HepG2 (cell line): ENCODE measurements around the gene SNX6. TPM values are rescaled to one million over a fixed set of nuclear protein-coding genes. Genes with fewer than 3 reads are reported as not detected.
A peak's percentile ranks its signal among the peaks of the same experiment; 100 is the strongest.

Source experiments
- HCFC1 ChIP-seq: fragments of 150-350 bp; IDR thresholded peaks from 2 replicates; pipeline ENCODE4 v1.6.1; 2014; ENCODE audit warnings: low read depth, low read length
- HNF4A ChIP-seq: sonication (generic); formaldehyde crosslinking; IDR thresholded peaks from 2 replicates; pipeline ENCODE4 v1.4.0; 2020; ENCODE audit warnings: missing genetic modification reagents
- KLF16 ChIP-seq, 2 experiments: sonication (generic) in 1 of 2; formaldehyde crosslinking in 1 of 2; IDR thresholded peaks; 2 replicates each; pipeline versions ENCODE4 v1.6.1 to v1.8.0; 2016 to 2023; ENCODE audit warnings: missing genetic modification reagents in 2 of 2, missing compliant biosample characterization in 1 of 2
- RARA ChIP-seq: IDR thresholded peaks from 2 replicates; pipeline ENCODE4 v1.6.1; 2016; ENCODE audit warnings: missing genetic modification reagents, missing compliant biosample characterization
- SMYD3 ChIP-seq: sonication (generic); formaldehyde crosslinking; IDR thresholded peaks from 2 replicates; pipeline ENCODE4 v1.8.1; 2023; ENCODE audit warnings: mild to moderate bottlenecking, missing genetic modification reagents
- TARDBP ChIP-seq: sonication (generic); formaldehyde crosslinking; IDR thresholded peaks from 2 replicates; pipeline ENCODE4 v1.8.0; 2022; ENCODE audit warnings: mild to moderate bottlenecking, missing genetic modification reagents
- ZNF225 ChIP-seq: sonication (generic); formaldehyde crosslinking; IDR thresholded peaks from 2 replicates; pipeline ENCODE4 v1.4.0; 2020; ENCODE audit warnings: mild to moderate bottlenecking, missing genetic modification reagents
- ZNF354B ChIP-seq: sonication (generic); formaldehyde crosslinking; IDR thresholded peaks from 2 replicates; pipeline ENCODE4 v1.8.0; 2022; ENCODE audit warnings: mild to moderate bottlenecking, missing genetic modification reagents
- ZNF431 ChIP-seq: sonication (generic); formaldehyde crosslinking; IDR thresholded peaks from 2 replicates; pipeline ENCODE4 v1.9.0; 2022; ENCODE audit warnings: missing genetic modification reagents, low read depth, mild to moderate bottlenecking, borderline replicate concordance
- ZNF563 ChIP-seq: sonication (generic); formaldehyde crosslinking; IDR thresholded peaks from 2 replicates; pipeline ENCODE4 v1.8.0; 2022; ENCODE audit warnings: mild to moderate bottlenecking, moderate library complexity, missing genetic modification reagents
- ZNF589 ChIP-seq: sonication (generic); formaldehyde crosslinking; conservative IDR thresholded peaks from 2 replicates; pipeline ENCODE4 v1.8.0; 2022; ENCODE audit warnings: mild to moderate bottlenecking, moderate library complexity, missing genetic modification reagents
- ZNF605 ChIP-seq: sonication (generic); formaldehyde crosslinking; IDR thresholded peaks from 2 replicates; pipeline ENCODE4 v1.8.0; 2022; ENCODE audit warnings: mild to moderate bottlenecking, missing genetic modification reagents
- polyA plus RNA-seq, 8 experiments: library from polyadenylated mRNA; depleted of rRNA in 3 of 8; stranded (reverse) in 7 of 8; unstranded in 1 of 8; fragments of >200 nt; fragmentation: Illumina TruSeq in 4 of 8; extraction: Trizol in 4 of 8; gene quantifications; 2 replicates each; pipeline versions ENCODE4 v1.2.1 to v1.2.3, GENCODE V29; 2011 to 2016; ENCODE audit warnings: low read depth in 4 of 8, missing spikeins in 1 of 8, mixed read lengths in 1 of 8; ENCODE audit not compliant: insufficient read depth in 1 of 8
- total RNA-seq, 5 experiments: library from RNA; depleted of rRNA; stranded (reverse); fragments of >200 nt; fragmentation: Illumina TruSeq; extraction: Trizol; gene quantifications; 2 replicates each; pipeline ENCODE4 v1.2.3, GENCODE V29; 2016; ENCODE audit warnings: low read depth in 1 of 5
- TF ChIP-seq, protein P1 (sequence below): sonication (generic); formaldehyde crosslinking; IDR thresholded peaks from 2 replicates; pipeline ENCODE4 v1.4.0; 2020; ENCODE audit warnings: mild to moderate bottlenecking, missing genetic modification reagents

SNX6 gene
- total and polyA plus RNA-seq, 2 of the 13 experiments (the other 11 are each of a cell fraction or from before 2014, with no cell fraction given): 92.3 to 169 TPM

DNA sequence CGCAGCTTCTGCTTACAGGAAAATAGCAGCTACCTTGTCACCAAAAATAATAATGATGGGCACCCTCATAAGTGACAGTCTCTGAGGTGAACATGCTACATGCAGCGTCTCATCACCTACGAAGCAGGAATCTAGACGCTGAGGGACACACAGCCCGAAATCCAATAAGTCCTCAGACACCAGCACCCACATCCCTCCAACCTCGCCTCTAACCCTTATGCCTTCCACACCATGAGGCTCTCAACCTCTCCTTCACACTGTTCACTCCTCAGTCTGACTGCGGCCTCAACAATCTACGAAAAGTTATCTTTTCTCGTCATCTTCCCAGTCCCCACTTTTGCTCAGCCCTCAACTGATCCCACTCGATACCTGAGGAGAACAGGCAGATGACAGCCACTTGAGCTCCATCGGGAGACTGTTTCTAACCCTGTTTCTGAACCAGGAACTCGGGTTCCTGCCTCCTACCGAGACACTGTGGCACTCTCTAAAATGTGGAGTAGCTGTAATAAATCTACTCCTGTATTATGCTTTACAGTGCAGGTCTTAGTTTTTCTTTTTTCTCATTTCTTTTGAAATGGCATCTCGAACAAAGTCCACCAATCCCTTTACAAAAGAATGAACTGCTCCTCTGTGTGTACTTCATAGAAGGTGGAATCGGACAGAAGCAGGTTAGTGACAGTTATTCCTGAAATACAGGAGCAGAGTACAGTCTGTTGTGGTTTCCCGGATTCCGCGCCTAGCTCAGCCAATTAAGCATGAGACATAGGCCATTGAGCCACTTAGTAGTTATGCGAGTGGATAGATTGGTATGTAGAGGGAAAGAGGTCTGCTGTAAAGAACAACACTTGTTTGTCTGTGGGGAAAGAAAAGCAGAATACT, 89.5 kb downstream of the SNX6 start (continued):
- TF ChIP-seq ZNF563 (CRISPR knock-in tag) (peak; percentile 45; the same call in 1 of the 2 replicates), ZNF589 (CRISPR knock-in tag) (peak; percentile 85; the same call in 1 of the 2 replicates), RARA (CRISPR knock-in tag) (peak; percentile 29; the same call in 1 of the 2 replicates), SMYD3 (peak; percentile 45), ZNF354B (CRISPR knock-in tag) (peak; percentile 93), HNF4A (CRISPR knock-in tag) (peak; percentile 52), ZNF431 (0 out of 2 replicates have a peak, but pooled peaks have one; percentile 29), ZNF225 (CRISPR knock-in tag) (0 out of 2 replicates have a peak, but pooled peaks have one; percentile 24), TARDBP (CRISPR knock-in tag) (peak; percentile 64), ZNF605 (CRISPR knock-in tag) (0 out of 2 replicates have a peak, but pooled peaks have one; percentile 37), HCFC1 (peak; percentile 17; the same call in 1 of the 2 replicates), KLF16 (CRISPR knock-in tag; IDR thresholded peaks at IDR 0.05) (peak in 1 of 2 experiments; percentile 59; a peak in 1 of 4 replicates)
- TF ChIP-seq, protein P1, sequence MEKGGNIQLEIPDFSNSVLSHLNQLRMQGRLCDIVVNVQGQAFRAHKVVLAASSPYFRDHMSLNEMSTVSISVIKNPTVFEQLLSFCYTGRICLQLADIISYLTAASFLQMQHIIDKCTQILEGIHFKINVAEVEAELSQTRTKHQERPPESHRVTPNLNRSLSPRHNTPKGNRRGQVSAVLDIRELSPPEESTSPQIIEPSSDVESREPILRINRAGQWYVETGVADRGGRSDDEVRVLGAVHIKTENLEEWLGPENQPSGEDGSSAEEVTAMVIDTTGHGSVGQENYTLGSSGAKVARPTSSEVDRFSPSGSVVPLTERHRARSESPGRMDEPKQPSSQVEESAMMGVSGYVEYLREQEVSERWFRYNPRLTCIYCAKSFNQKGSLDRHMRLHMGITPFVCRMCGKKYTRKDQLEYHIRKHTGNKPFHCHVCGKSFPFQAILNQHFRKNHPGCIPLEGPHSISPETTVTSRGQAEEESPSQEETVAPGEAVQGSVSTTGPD (CRISPR knock-in tag): peak; percentile 75; the same call in 1 of the 2 replicates
